Right forelimb (tissue), 1 donor: ENCODE results near the gene CALR3.
"Not testable (repeated sequence)": the region's sequence is repeated elsewhere in the genome, so short reads cannot be mapped to it uniquely, and the experiment has no call there.

ENCODE experiments used
- DNase-seq: peaks from one replicate; pipeline ENCODE4 v3.0.0-alpha.2; 2018

Gene CALR3

DNA sequence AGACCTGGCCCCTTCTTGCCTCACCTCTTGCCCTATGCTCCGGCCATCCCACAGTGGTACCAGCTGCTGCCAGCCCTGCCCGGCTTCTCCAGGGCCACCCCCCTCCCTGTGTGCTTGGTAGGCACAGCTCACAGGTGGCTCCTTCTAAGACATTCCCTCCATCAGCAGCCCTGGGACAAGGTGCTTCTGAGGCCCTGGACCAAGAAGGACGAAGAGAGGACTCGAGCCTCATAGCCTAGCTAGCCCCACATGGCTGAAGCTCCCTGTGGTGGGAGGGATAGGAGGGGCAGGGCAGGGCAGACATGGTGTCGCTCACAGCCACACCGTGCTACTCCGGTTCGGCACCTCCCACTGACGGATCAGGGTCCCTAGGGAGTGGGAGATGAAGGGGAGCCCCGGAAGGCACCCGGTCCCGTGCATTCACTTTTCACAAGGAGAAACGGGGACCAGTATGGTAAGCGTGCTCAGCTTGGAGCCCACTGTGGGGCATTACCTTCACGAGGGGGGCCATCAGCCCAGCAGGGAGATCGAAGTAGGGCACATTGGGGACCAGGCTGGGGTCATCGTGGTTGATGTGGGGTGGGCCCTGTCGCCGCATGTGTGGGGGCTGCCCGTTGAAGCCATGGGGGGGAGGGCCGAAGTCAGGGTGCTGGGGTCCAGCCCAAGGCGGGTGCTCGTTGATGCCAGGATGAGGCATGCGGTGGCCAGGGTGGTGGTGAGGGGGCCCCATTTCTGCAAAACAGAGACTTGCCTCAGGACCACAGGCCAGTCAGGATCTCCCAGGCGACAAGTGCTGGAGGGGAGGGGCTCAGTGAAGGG, 26.8 kb upstream of the CALR3 start:
- no peak for DNase-seq

DNA sequence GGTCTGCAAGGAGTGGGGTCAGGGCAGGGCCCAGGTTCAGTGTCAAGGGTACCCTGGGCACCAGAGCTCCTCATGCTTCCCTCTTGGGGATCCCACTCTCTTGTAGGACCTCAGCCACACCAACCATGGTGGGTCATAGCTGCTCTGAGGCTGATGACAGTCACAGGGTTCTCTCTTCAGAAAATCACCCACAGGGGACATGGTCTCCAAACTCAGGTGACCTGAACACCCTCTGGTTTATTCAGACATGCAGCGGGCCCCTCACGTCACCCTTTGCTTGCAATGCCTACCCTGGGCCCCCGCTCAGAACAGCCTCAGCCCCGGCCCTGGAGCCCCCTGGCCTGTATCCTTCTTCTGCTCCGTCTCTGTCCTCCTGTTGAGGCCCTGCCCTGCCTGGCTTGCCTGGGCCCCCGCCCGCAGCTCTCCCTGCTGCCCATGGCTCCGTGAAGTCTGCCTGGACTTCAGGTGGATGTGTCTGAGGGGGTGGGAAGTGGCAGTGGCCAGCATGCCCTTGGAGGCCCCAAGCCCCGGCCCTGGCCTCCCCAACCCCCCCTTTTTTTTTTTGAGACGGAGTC, 25.8 kb upstream of the CALR3 start:
- DNase-seq: no peak

DNA sequence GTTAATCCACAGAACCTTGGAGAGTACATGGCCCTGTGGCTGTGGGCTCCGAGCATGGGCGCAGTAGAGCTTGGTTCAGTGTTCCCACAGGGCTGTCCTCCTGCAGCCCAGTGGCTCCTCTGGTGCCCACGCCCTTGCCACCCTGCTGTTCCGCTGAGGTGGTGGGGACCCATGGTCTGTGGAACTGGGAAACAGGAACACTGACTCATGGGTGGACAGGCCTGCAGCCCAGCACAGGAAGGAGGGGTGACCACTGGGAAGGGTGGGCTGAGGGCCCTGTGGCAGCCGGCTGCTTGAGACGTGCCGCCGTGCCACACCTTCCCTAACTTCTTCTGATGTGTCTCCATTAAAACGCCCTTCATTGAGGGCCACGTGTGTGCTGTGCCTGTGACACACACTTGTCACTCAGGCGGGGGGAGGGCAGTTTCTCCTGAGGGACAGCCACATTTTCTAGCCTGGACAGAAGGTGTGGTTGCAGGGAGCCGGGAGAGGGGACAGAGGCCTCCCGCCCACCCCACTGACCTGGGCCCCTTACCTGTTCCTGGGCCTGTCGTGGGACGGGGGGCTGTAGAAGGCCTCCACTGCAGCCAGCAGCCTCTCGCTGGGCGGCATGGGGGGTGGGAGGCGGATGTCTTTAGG, 25.1 kb upstream of the CALR3 start:
- DNase-seq: no peak

DNA sequence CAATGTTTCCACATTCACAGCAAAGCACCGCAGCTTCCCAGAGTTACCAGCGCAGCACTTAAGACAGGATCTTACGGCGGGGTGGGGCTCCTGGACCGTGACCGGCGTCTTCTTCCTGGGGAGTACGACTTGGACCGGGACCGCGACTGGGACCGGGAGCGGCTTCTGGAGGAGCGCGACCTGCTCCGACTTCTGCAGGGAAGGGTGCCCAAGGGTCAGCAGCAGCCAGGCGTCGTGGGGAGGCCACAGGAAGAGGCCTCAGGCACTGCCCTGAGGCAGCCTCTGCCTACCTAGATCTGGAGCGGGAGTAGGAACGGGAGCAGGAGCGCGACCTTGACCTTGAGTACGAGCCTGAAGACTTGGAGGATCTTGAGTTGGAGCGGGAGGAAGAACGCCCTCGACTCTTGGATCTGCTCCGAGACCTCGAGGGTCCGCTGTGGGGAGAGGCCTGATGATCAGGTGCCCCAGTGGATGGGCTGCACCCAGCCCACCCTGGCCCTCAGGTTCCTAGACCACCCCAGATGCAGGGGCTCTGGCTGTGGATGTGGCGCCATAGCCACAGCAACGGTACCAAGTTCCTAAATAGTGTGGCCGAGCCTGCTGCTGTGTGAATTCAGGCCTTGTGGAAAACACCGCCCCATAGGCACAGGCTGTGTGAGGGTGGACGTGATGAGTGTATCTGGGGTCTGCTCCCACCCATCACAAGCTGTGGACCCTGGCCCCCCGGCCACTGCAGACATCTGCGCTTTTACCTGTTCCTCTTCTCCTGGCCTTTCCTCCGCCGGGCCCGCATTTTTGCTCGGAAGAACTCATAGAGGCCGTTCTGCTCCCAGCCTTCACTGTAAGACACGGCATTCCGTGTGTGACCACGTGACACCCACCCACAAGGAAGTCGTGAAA, 24.4 kb upstream of the CALR3 start:
- no peak for DNase-seq

DNA sequence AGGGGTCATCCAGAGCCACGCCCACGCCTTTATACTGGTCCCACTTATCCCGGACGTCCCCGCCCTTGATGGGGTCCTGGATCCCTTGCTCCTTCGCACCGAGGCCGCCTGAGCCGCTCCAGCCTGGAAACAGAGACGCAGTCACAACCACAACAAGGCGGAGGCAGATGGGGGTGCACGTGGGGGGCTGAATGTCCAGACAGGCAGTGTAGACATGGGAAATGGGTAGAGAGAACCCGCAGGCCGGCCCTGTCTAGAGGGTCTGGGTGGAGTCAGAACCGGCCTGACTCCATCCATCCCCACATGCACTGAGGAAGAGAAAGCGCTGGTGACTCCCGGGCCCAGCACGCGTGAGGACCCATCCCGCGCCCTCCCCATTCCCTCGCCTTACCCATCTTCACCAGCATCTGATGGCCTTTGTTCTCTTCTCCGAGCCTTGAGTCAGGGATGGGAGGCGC, 23.3 kb upstream of the CALR3 start:
- no peak for DNase-seq

DNA sequence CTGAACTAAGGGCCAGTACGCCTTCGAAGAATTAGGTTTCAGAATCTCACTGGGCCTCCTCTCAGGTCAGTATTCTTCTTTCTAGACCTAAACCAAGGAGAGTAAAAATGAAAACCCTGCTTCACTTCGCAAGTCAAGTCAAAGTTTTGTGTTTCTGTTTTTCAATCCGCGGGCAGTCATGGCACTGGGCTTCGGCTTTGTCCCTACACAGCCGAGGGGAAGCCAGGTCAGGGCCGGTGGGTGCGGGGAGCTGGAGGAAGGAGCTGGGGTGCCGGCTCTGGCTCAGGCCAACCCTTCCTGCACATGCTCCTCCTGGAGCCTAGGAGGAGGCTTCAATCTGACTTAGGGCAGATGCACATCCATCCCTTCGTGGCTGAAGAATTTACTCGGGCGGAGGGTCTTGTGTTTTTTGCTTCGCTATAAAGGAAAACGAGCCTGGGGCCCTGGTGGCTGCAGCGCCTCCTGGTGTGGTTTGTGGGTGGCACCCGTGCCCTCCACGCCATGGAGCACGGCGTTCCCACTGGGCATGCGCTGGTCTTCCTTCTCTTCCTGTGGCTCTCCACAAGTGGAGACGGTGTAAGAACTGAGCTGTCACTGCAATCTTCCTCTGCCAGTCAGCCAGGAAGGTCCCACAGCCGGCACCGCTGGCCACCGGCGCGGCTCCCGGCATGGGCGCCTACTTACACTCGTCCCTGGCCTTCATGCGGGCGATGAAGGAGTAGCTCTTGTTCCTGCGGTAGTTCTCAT, 22.7 kb upstream of the CALR3 start:
- DNase-seq: no peak

DNA sequence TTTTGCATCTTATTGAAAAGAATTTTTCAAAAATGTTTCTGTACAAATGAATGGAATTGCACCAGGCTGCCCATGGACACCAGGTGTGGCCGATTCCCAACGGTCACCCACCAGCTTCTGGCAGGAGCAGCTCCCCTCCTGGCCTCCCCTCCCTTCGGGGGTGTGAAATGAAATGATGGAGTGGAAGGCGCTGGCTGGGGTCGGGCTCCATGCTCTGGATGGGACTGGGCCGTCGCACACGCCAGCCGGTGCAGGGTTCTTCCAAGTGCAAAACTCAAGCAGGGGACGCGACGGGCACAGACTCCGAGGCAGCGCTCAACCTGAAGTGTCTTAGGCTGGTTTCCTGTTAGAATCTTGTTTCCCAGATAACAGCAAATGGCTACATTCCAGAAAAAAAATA, 22.1 kb upstream of the CALR3 start:
- DNase-seq: no peak

DNA sequence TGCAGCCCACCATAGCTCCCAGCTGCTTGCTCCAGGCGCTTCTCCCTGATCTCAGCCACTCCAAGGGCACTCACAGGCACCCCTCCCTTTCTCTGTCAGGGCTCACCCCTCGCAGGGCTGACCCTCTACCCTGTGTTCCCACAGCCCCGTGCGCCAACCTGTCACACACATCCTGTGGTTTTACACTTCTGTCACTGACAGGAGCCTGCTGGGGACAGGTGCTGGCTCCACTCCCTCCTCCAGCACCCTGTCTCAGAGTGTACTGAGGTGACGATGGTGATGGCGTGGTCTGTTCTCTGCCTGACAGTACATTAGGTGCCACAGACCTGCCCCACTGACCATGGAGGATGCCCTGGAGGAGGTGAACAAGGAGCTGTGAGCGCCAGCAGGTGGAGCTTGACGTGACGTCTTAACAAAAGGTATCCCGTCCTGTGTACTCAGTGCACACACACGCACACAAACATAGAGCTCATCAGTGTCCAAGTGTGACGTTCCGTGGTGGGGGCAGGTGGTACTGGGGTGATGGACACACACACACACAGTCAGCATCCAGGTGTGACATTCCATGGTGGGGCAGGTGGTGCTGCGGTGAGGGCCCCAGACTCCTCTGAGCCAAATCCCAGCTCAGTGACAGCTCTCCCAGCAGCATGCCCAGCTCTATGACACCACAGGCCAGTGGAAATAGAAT, 21.1 kb upstream of the CALR3 start:
- no peak for DNase-seq

DNA sequence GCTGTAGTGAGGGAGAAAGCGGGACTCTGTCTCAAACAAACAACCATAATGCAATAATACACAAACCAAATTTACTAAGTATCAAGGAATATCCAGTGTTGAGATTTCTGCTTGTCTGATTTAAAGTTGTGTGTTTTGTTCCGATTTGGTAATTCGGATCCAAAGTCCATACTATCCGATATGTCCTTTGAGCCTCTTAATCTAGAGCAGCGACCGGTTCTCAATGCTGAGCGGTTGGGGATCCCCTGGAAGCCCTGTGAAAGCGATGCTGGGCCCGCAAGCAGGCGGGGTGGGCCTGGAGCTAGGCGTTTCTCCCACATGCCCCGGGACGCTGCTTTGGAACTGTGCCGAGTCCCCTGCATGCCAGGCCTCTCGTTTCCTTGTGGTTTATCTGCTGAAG, 20.4 kb upstream of the CALR3 start:
- no peak for DNase-seq

DNA sequence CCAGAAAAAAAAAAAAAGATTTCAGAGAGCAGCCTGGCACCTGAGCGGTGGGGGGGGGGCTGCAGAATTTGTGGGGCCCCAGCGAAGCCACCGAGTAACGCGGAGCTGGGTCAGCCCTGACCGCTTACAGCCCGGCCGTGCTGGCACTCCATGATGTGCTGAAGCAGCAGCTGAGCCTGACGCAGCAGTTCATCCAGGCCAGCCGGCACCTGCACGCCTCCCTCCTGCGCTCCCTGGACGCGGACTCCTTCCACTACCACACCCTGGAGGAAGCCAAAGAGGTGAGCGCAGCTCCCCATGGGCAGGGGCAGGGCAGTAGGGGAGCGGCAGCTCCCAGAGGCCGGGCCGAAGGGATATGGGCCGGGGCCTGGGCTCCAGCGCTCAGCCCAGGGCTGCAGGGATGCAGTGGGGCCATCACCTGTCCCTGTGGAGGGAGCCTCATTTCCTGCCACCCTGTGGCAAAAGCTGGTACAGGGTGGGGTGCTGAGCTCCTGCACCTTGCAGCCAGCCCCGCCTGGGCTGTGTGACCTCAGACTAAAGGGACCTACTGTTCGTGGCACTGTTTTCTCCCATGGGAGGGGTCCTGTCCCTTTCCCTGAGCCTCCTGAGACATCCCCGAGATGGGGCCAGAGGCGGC, 18.5 kb upstream of the CALR3 start:
- no peak for DNase-seq

DNA sequence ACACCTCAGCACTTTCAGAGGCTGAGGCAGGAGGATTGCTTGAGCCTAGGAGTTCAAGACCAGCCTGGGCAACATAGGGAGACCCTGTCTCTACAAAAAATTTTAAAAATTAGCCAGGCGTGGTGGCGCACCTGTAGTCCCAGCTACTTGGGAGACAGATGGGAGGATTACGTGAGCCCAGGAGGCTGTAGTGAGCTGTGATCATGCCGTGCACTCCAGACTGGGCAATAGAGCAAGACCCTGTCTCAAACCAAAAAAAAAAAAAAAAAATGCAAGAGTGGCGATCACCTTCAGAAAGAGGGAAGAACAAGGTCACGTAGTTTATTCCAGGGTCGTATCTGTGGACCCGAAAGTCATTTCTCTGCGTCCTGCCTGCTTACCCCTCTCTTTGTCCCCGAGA, 16.6 kb upstream of the CALR3 start:
- DNase-seq: not testable (repeated sequence)

DNA sequence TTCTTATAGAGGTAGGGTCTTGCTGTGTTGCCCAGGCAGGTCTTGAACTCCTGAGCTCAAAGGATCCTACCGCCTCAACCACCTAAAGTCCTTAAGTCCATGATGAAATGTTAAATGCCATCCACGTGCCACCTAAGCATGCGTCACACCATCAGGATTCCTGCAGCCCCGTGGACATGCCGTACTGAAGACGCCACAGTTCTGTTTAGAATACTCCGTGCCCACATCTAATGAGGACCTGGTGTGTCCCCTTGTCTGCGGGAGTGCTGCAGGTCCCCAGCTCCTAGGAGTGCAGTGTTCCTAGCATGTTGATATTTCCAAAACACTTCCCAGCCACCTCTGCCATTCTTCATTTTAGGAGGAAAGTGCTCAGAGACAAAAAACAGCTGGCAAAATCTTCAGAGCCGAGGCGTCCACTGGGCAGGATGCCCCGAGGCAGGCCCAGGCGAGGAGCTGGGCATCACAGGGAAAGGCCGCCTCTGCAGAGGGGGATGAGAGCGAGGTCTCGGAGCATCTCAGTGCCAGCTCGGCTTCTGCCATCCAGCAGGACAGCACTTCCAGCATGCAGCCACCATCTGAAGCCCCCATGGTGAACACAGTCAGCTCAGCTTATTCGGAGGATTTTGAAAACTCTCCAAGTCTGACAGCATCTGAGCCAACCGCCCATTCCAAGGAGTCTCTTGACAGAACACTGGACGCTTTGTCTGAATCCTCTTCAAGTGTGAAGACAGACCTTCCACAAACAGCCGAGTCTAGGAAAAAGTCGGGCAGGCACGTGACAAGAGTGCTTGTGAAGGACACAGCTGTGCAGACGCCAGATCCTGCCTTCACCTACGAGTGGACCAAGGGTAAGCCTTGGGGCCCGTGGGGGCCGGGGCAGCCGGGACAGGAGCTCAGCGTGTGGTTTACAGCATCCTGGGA, 13.4 kb upstream of the CALR3 start:
- peak; percentile 62 for DNase-seq

DNA sequence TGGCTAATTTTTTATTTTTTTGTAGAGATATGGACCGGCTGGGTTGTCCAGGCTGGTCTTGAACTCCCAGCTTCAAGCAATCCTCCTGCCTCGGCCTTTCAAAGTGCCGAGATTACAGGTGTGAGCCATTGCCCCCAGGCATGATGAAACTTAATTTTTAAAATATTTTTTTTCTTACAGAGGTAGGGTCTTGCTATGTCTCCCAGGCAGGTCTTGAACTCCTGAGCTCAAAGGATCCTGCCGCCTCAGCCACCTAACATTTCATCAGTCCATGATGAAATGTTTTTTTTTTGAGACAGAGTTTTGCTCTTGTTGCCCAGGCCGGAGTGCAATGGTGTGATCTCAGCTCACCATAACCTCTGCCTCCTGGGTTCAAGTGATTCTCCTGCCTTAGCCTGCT, 12.6 kb upstream of the CALR3 start:
- DNase-seq: no peak

DNA sequence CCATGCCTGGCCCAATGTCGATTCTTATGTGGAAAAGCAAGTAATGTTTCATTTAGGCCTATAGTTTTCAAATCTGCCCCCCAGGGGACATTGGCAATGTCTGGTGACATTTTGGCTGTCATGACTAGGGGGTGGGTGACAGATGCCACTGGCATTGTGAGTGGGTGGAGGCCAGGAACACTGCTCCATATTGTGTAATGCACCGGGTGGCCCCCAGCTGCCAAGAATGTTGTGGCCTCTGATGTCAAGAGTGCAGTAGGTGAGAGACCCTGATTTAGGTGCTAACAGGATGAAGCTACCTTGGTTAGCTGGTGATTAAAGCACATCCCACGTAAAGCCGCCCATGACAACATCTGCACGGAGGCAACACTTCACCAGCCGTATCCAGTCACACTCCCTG, 11.0 kb upstream of the CALR3 start:
- no peak for DNase-seq

DNA sequence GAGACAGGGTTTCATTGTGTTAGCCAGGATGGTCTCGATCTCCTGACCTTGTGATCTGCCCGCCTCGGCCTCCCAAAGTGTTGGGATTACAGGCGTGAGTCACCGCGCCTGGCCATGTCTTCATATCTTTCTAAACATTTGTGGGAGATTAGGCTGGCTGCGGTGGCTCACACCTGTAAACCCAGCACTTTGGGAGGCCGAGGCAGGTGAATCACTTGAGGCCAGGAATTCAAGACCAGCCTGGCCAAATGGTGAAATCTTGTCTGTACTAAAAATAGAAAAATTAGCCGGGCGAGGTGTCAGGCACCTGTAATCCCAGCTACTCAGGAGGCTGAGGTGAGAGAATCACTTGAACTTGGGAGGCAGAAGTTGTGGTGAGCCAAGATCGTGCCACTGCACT, 10.2 kb upstream of the CALR3 start:
- not testable (repeated sequence) for DNase-seq

DNA sequence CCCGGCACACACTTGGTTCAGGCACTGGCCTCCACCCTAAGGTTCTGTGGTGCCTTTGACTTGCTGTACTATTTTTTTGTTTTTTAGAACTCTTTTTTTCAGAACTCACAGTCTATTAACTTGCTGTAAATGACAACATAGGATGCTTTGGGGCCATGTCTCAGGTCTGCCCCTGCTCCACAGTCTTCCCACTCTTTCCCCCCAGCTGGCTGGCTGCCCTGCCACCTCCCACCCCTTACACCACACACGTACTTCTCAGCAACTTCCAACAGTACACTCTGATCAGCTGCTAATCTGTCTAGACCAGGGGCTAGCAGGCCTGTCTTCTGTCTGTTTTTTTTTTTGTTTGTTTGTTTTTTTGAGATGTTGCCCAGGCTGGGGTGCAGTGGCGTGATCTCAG, 8.3 kb upstream of the CALR3 start:
- no peak for DNase-seq

DNA sequence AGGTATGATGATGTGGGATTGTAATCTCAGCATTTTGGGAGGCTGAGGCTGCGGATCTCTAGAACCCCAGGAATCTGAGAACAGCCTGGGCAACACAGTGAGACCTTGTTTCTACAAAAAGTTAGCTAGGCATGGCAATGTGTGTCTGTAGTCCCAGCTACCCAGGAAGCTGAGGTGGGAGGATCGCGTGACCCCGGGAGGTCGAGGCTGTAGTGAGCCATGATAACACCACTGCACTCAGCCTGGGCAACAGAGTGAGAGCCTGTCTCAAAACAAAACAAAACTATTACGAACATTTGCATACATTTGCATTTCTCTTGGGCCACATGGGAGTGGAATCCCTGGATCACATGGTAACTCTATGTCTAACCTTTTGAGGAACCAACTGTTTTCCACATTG, 1.9 kb upstream of the CALR3 start:
- no peak for DNase-seq

DNA sequence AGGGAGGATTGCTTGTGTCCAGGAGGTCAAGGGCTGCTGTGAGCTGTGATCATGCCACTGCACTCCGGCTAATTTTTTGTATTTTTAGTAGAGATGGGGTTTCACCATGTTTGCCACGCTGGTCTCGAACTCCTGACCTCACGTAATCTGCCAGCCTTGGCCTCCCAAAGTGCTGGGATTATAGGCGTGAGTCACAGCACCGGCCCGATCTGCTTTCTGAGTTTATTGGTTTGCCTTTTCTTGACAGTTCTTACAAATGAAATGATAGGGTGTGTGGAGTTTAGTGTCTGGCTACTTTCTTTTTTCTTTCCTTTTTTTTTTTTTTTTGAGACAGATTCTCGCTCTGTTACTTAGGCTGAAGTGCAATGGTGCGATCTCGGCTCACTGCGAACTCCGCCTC, 1.1 kb upstream of the CALR3 start:
- DNase-seq: no peak

DNA sequence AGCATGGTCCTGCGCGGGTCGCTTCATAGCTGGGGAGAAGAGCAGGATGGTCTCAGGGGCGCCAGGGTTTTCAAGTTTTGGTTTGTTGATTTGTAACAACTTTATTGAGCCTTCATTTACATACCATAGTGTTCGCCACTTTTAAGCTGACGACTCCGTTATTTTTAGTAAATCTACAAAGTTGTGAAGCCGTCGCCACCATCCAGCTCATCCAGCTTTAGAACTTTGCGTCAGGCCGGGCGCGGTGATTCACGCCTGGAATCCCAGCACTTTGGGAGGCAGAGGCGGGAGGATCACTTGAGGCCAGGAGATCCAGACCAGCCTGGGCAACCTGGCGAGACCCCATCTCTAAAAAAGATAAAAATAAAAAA, 631 bp upstream of the CALR3 start:
- DNase-seq: no peak

DNA sequence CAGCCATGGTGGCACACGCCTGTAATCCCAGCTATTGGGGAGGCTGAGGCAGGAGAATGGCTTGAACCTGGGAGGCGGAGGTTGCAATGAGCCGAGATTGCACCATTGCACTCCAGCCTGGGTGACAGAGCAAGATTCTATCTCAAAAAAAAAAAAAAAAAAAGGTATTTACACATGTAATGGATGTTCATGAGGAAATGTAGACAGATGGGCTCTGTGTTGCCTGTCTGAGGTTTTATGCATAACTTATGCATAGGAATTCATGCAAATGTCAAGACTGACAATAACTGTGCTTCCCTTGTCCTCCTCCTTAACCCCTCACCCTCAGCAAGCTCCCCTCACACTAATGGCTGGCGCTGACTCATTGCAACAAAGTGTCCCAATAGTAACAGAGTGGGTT, 9.5 kb downstream of the CALR3 start:
- not testable (repeated sequence) for DNase-seq
